ENCODE results near the gene TFPI.

The TFPI gene

DNA sequence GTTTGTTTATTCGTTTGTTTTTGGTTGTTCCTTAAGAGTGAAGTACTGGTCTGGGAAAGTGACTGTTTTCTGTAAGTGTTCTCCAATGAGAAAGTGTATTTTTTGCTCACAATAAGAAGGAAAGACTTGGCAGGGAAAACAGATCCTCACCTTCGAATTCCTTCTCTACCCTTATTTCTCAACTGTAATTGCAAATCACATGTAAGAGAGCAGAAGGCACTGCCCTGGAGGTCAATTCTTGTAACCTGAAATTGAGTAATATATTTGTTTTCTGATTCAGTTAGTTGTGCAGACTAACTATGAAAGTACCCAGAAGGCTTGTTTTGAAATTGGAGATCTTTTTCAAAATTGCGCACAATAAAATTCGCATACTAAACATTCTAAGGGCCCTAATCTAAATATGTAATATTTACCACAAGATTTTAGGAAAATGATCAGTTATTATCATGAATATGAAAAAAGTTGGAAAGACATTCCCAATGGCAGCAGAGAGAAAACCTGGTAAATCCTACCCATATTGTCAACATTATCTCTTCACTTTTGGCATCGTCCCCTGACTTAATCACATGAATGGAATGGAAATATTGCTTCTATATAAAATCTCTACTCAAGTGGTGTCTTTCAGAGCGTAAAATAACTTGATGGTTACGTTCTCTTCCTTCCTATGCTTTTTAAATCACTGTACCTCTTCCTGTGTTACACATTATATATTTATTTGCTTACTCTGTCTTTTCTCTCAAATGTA lies 24.1 kb downstream of the TFPI start:
- Histone ChIP-seq H2AFZ (ENCODE audit: low read depth, low read length, severe bottlenecking) (no peak overlapping the region), H4K20me1 (ENCODE audit: low read depth, low read length) (no peaks in the 10 kb centered on the region), H3K27ac (ENCODE audit: low read depth, low read length) (no peak overlapping the region), H3K9ac (ENCODE audit: low read length) (no peak overlapping the region), H3K4me3 (ENCODE audit: insufficient read depth, low read length, poor library complexity, severe bottlenecking) (no peak overlapping the region), H3K9me2 (replicated peaks; ENCODE audit: insufficient read depth, low read length) (no peaks in the 10 kb centered on the region), H3K27me3 (ENCODE audit: low read length) (no peaks in the 10 kb centered on the region), H3F3A (ENCODE audit: insufficient read depth) (no peaks in the 10 kb centered on the region), H3K4me2 (ENCODE audit: low read depth, low read length, poor library complexity, severe bottlenecking) (no peak overlapping the region), H3K9me3 (ENCODE audit: insufficient read depth, low read length) (no peaks in the 10 kb centered on the region), H3K79me2 (ENCODE audit: insufficient read depth, low read length) (no peaks in the 10 kb centered on the region), H3K36me3 (ENCODE audit: low read length) (no peaks in the 10 kb centered on the region)
- no peak for TF ChIP-seq EZH2phosphoT487 (conservative IDR thresholded peaks at IDR 0.05; ENCODE audit: low read length)
- TF ChIP-seq, protein P1, sequence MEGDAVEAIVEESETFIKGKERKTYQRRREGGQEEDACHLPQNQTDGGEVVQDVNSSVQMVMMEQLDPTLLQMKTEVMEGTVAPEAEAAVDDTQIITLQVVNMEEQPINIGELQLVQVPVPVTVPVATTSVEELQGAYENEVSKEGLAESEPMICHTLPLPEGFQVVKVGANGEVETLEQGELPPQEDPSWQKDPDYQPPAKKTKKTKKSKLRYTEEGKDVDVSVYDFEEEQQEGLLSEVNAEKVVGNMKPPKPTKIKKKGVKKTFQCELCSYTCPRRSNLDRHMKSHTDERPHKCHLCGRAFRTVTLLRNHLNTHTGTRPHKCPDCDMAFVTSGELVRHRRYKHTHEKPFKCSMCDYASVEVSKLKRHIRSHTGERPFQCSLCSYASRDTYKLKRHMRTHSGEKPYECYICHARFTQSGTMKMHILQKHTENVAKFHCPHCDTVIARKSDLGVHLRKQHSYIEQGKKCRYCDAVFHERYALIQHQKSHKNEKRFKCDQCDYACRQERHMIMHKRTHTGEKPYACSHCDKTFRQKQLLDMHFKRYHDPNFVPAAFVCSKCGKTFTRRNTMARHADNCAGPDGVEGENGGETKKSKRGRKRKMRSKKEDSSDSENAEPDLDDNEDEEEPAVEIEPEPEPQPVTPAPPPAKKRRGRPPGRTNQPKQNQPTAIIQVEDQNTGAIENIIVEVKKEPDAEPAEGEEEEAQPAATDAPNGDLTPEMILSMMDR (IDR thresholded peaks at IDR 0.05; ENCODE audit: insufficient read depth, low read length, poor library complexity, severe bottlenecking), result no peak

DNA sequence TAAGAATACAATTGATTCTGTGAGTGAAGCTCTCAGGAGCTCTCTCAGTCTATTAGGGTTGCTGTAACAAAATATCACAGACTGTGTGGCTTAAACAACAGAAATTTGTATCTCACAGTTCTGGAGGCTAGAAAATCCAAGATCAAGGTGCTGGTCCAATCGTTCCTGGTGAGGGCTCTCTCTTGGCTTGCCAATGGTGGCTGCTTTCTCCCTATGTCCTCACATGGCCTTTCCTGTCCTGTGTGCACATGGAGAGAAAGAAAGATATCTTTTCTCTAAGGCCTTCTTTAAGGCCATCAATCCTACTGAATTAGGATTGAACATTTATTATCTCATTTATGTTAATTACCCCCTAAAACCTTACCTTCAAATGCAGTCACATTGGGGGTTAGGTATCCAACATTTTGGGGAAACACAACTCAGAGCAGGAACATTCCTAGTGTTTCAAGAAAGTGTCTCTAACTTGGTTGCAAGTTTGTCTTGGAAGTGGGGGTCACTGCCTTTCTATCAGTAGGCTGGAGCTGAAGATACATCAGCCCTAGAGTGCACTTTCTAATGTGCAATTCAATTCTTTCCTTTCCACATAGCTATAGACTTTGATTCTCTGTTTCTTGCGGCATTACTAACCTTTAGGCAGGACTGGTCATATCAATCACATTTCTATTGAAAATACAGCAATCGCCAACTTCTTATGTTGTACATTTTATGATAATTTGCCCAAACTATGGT lies 24.8 kb downstream of the TFPI start:
- TF ChIP-seq, protein P1 (IDR thresholded peaks at IDR 0.05; ENCODE audit: insufficient read depth, low read length, poor library complexity, severe bottlenecking), result no peak
- TF ChIP-seq EZH2phosphoT487 (conservative IDR thresholded peaks at IDR 0.05; ENCODE audit: low read length), result no peak
- H3K27ac ChIP-seq (ENCODE audit: low read depth, low read length), result no peak overlapping the region
- H3K9me3 ChIP-seq (ENCODE audit: insufficient read depth, low read length), result no peaks in the 10 kb centered on the region
- no peak overlapping the region for H3K9ac ChIP-seq (ENCODE audit: low read length)
- H3K36me3 ChIP-seq (ENCODE audit: low read length), result no peaks in the 10 kb centered on the region
- no peaks in the 10 kb centered on the region for H3K27me3 ChIP-seq (ENCODE audit: low read length)
- no peaks in the 10 kb centered on the region for H3F3A ChIP-seq (ENCODE audit: insufficient read depth)
- no peaks in the 10 kb centered on the region for H3K9me2 ChIP-seq (replicated peaks; ENCODE audit: insufficient read depth, low read length)
- no peaks in the 10 kb centered on the region for H4K20me1 ChIP-seq (ENCODE audit: low read depth, low read length)
- no peaks in the 10 kb centered on the region for H3K79me2 ChIP-seq (ENCODE audit: insufficient read depth, low read length)
- H3K4me3 ChIP-seq (ENCODE audit: insufficient read depth, low read length, poor library complexity, severe bottlenecking), result no peak overlapping the region
- no peak overlapping the region for H2AFZ ChIP-seq (ENCODE audit: low read depth, low read length, severe bottlenecking)
- H3K4me2 ChIP-seq (ENCODE audit: low read depth, low read length, poor library complexity, severe bottlenecking), result no peak overlapping the region

DNA sequence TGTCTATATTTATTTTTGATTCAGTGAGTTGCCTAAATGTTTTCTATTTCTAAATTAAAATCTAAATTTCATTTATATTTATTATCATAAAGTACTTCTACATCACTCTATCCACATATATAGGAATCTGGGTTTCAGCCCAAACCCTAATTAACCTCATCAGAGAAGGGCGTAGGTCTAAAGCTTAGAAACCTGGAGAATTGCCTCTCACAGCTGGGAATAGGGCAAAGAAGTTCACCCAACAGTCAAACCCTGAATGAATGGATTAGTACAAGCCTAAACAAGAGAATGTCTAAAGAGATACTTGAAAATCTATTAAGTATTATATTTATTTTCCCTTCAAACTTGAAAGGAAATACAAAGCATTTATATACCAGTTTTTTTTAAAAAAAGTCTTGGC lies 26.2 kb downstream of the TFPI start:
- no peaks in the 10 kb centered on the region for H3K79me2 ChIP-seq (ENCODE audit: insufficient read depth, low read length)
- H3K9ac ChIP-seq (ENCODE audit: low read length), result no peak overlapping the region
- H3K9me3 ChIP-seq (ENCODE audit: insufficient read depth, low read length), result no peaks in the 10 kb centered on the region
- no peak overlapping the region for H2AFZ ChIP-seq (ENCODE audit: low read depth, low read length, severe bottlenecking)
- H3K36me3 ChIP-seq (ENCODE audit: low read length), result no peaks in the 10 kb centered on the region
- TF ChIP-seq, protein P1 (IDR thresholded peaks at IDR 0.05; ENCODE audit: insufficient read depth, low read length, poor library complexity, severe bottlenecking), result no peak
- TF ChIP-seq EZH2phosphoT487 (conservative IDR thresholded peaks at IDR 0.05; ENCODE audit: low read length), result no peak
- H3K4me3 ChIP-seq (ENCODE audit: insufficient read depth, low read length, poor library complexity, severe bottlenecking), result no peak overlapping the region
- H3K27ac ChIP-seq (ENCODE audit: low read depth, low read length), result no peak overlapping the region
- no peaks in the 10 kb centered on the region for H3K27me3 ChIP-seq (ENCODE audit: low read length)
- no peaks in the 10 kb centered on the region for H3F3A ChIP-seq (ENCODE audit: insufficient read depth)
- H3K9me2 ChIP-seq (replicated peaks; ENCODE audit: insufficient read depth, low read length), result no peaks in the 10 kb centered on the region
- no peaks in the 10 kb centered on the region for H4K20me1 ChIP-seq (ENCODE audit: low read depth, low read length)
- no peak overlapping the region for H3K4me2 ChIP-seq (ENCODE audit: low read depth, low read length, poor library complexity, severe bottlenecking)

Data from SU-DHL-6 (cell line).